Endothelial cell (in vitro differentiated cells): ENCODE data around the gene CTNNA2. TPM values are rescaled to one million over a fixed set of nuclear protein-coding genes. Genes with fewer than 3 reads are reported as not detected.

Source experiments
- DNase-seq: peaks from one replicate; pipeline ENCODE4 v3.0.0; 2021; ENCODE audit warnings: low spot score
- H3K27ac Mint-ChIP-seq: one replicate; pipeline ENCODE4 v1.8.0; 2021; ENCODE audit warnings: mixed read lengths, inconsistent platforms; ENCODE audit not compliant: unreplicated experiment
- H3K27me3 Mint-ChIP-seq: one replicate; pipeline ENCODE4 v1.8.0; 2021; ENCODE audit warnings: mild to moderate bottlenecking, moderate library complexity, mixed read lengths, inconsistent platforms; ENCODE audit not compliant: unreplicated experiment
- H3K36me3 Mint-ChIP-seq: one replicate; pipeline ENCODE4 v1.8.0; 2021; ENCODE audit warnings: mild to moderate bottlenecking, low read depth, mixed read lengths, inconsistent platforms; ENCODE audit not compliant: unreplicated experiment
- H3K4me1 Mint-ChIP-seq: one replicate; pipeline ENCODE4 v1.8.0; 2021; ENCODE audit warnings: mild to moderate bottlenecking, mixed read lengths, inconsistent platforms; ENCODE audit not compliant: unreplicated experiment
- H3K4me3 Mint-ChIP-seq: one replicate; pipeline ENCODE4 v1.8.0; 2021; ENCODE audit warnings: mild to moderate bottlenecking, mixed read lengths, inconsistent platforms; ENCODE audit not compliant: unreplicated experiment
- H3K9me3 Mint-ChIP-seq: one replicate; pipeline ENCODE4 v1.8.0; 2021; ENCODE audit warnings: mixed read lengths, inconsistent platforms; ENCODE audit not compliant: unreplicated experiment
- CTCF ChIP-seq: fragments of 200-600 bp; sonication (generic); IDR thresholded peaks from one replicate; pipeline ENCODE4 v1.5.0; 2021; ENCODE audit warnings: antibody characterized with exemption; ENCODE audit not compliant: unreplicated experiment
- total RNA-seq: library from RNA; stranded (reverse); fragmentation: NEBNext Ultra II Directional; extraction: Animal tissue kit (Norgen Biotek cat#: 25700); gene quantifications from one replicate; pipeline ENCODE4 v1.2.1, GENCODE V29; 2021; ENCODE audit not compliant: unreplicated experiment

Gene CTNNA2
- total RNA-seq, 1 donor from 2014 or later = 4.7 TPM

GRCh38 chr2:79686884-79687283 lies 174.0 kb downstream of the CTNNA2 start:
- Mint-ChIP-seq H3K4me1 (no peaks in the 10 kb centered on the region), H3K36me3 (no peaks in the 10 kb centered on the region), H3K27me3 (peaks cover 2% of the 10 kb centered on the region), H3K27ac (no peak overlapping the region), H3K9me3 (no peaks in the 10 kb centered on the region), H3K4me3 (no peak overlapping the region)
- no peak for TF ChIP-seq CTCF
- DNase-seq = no peak

GRCh38 chr2:79695248-79695647 lies 182.4 kb downstream of the CTNNA2 start:
- TF ChIP-seq CTCF = no peak
- Mint-ChIP-seq H3K27ac (no peak overlapping the region), H3K27me3 (no peaks in the 10 kb centered on the region), H3K36me3 (no peaks in the 10 kb centered on the region), H3K4me1 (no peaks in the 10 kb centered on the region), H3K9me3 (no peaks in the 10 kb centered on the region), H3K4me3 (no peak overlapping the region)
- DNase-seq = no peak

- TF ChIP-seq CTCF = no peak
- H3K4me3 Mint-ChIP-seq = no peak overlapping the region
- H3K27ac Mint-ChIP-seq = no peak overlapping the region
These were observed 184.3 kb downstream of the CTNNA2 start for GRCh38 chr2:79697200-79697599.

GRCh38 chr2:79700651-79701050 lies 187.8 kb downstream of the CTNNA2 start:
- no peaks in the 10 kb centered on the region for H3K9me3 Mint-ChIP-seq
- no peaks in the 10 kb centered on the region for H3K36me3 Mint-ChIP-seq
- no peaks in the 10 kb centered on the region for H3K4me1 Mint-ChIP-seq
- no peak overlapping the region for H3K27ac Mint-ChIP-seq
- no peak for TF ChIP-seq CTCF
- no peak for DNase-seq
- no peaks in the 10 kb centered on the region for H3K27me3 Mint-ChIP-seq
- H3K4me3 Mint-ChIP-seq = no peak overlapping the region

More at GRCh38 chr2:79697200-79697599, 184.3 kb downstream of the CTNNA2 start:
- Mint-ChIP-seq H3K4me1 (no peaks in the 10 kb centered on the region), H3K27me3 (no peaks in the 10 kb centered on the region), H3K36me3 (no peaks in the 10 kb centered on the region), H3K9me3 (no peaks in the 10 kb centered on the region)
- no peak for DNase-seq

- Mint-ChIP-seq H3K27me3 (no peaks in the 10 kb centered on the region), H3K36me3 (no peaks in the 10 kb centered on the region), H3K27ac (no peak overlapping the region), H3K4me1 (no peaks in the 10 kb centered on the region), H3K9me3 (no peaks in the 10 kb centered on the region), H3K4me3 (no peak overlapping the region)
- TF ChIP-seq CTCF = no peak
- DNase-seq = no peak
These were observed 190.1 kb downstream of the CTNNA2 start for GRCh38 chr2:79702905-79703304.
